ENCODE measurements around the gene DNM3.

DNA sequence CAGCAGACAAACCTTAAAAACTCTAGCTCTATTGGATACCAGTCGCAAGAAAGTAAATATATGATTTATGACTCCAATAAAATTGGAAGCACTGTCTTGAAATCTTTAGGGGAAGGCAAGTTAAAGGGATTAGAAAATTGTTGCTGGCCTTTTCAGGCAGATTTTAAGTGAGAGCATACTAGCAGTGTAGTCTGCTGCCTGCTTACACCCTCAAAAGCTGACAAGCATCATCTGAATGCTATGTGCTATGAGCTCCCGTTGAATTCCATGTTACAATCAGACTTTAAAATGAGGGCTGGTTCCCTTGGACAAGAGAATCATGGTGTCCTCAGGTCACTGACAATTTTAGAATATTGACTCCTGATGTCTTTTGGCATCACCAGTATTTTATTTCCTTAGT is 308.0 kb downstream of the DNM3 start:
- TF ChIP-seq, protein P1, sequence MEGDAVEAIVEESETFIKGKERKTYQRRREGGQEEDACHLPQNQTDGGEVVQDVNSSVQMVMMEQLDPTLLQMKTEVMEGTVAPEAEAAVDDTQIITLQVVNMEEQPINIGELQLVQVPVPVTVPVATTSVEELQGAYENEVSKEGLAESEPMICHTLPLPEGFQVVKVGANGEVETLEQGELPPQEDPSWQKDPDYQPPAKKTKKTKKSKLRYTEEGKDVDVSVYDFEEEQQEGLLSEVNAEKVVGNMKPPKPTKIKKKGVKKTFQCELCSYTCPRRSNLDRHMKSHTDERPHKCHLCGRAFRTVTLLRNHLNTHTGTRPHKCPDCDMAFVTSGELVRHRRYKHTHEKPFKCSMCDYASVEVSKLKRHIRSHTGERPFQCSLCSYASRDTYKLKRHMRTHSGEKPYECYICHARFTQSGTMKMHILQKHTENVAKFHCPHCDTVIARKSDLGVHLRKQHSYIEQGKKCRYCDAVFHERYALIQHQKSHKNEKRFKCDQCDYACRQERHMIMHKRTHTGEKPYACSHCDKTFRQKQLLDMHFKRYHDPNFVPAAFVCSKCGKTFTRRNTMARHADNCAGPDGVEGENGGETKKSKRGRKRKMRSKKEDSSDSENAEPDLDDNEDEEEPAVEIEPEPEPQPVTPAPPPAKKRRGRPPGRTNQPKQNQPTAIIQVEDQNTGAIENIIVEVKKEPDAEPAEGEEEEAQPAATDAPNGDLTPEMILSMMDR (IDR thresholded peaks at IDR 0.05; ENCODE audit: insufficient read depth, low read depth, low read length) = no peak
- no peak for TF ChIP-seq EZH2 (IDR thresholded peaks at IDR 0.05; ENCODE audit: insufficient read depth, low read length)
